ENCODE data around the gene OLFML2B. TPM values are rescaled to one million over a fixed set of nuclear protein-coding genes. Genes with fewer than 3 reads are reported as not detected.

OLFML2B gene
- total and polyA plus RNA-seq, 4 donors: 3.0 to 52.2 (median 11.7) TPM

GRCh38 chr1:161997152-161997551, 26.5 kb downstream of the OLFML2B start:
- no peak for TF ChIP-seq CTCF (IDR thresholded peaks at IDR 0.05; ENCODE audit: control extremely low read depth, extremely low read depth)
- WGBS, 2 donors: 85 to 97% methylated on average over 1 of the region's 1 CpG
- no peak for DNase-seq

GRCh38 chr1:161994175-161994668, 29.4 kb downstream of the OLFML2B start:
- H3K9ac ChIP-seq (ENCODE audit: insufficient read depth in 1 of 2, low read length in 2 of 2): no peak overlapping the region
- no peak for ATAC-seq (ENCODE audit: insufficient read depth, low FRiP score)
- no peak for TF ChIP-seq CTCF (IDR thresholded peaks at IDR 0.05; ENCODE audit: control extremely low read depth, extremely low read depth)

More at GRCh38 chr1:161997152-161997551, 26.5 kb downstream of the OLFML2B start:
- H3K9ac ChIP-seq (ENCODE audit: insufficient read depth in 1 of 2, low read length in 2 of 2): no peak overlapping the region
- ATAC-seq (ENCODE audit: insufficient read depth, low FRiP score): no peak
- peaks cover 0 to 5% (median 0%) of the 10 kb centered on the region in 4 donors for H3K9me3 ChIP-seq (ENCODE audit: control insufficient read depth in 4 of 4, insufficient read depth in 3 of 4, low read length in 3 of 4)
- no peak overlapping the region for H3K27ac ChIP-seq (ENCODE audit: low read depth in 1 of 2, low read length in 1 of 2)
- peaks cover 0 to 5% (median 3%) of the 10 kb centered on the region in 5 donors for H3K4me1 ChIP-seq (ENCODE audit: control insufficient read depth in 5 of 5, insufficient read depth in 5 of 5, low read length in 5 of 5)
- H3K4me3 ChIP-seq: no peak overlapping the region
- H3K36me3 ChIP-seq (ENCODE audit: control insufficient read depth in 4 of 4, insufficient read depth in 4 of 4, low read length in 4 of 4): peaks cover 0 to 9% (median 0%) of the 10 kb centered on the region in 4 donors
- no peaks in the 10 kb centered on the region for H3K27me3 ChIP-seq (ENCODE audit: control insufficient read depth in 3 of 3, insufficient read depth in 3 of 3, low read length in 2 of 3)

DNA sequence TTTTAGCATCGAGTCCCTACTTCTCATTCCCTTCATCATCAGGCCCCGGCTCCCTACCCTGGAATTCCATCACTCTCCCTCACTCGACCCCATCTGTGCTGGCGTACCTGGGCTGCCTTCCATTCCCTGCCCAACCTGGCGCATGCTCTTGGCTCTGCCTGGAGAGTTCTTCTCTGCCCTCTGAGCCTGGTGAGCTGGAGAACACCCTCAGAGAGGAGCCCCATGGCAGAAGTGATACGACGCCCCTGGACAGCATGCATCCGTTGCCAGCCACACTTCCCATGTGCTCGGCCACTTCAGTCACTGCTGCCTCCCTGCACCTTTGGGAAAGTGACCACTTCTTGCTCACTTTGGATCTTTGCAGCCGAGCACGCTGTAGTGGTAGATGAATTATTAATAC, 30.1 kb downstream of the OLFML2B start:
- Histone ChIP-seq H3K27ac (ENCODE audit: low read depth in 1 of 2, low read length in 1 of 2) (no peak overlapping the region), H3K27me3 (ENCODE audit: control insufficient read depth in 3 of 3, insufficient read depth in 3 of 3, low read length in 2 of 3) (no peaks in the 10 kb centered on the region), H3K9ac (ENCODE audit: insufficient read depth in 1 of 2, low read length in 2 of 2) (no peak overlapping the region), H3K4me3 (no peak overlapping the region), H3K9me3 (ENCODE audit: control insufficient read depth in 4 of 4, insufficient read depth in 3 of 4, low read length in 3 of 4) (peaks cover 0 to 3% (median 0%) of the 10 kb centered on the region in 4 donors), H3K4me1 (ENCODE audit: control insufficient read depth in 5 of 5, insufficient read depth in 5 of 5, low read length in 5 of 5) (peaks cover 0 to 5% (median 3%) of the 10 kb centered on the region in 5 donors), H3K36me3 (ENCODE audit: control insufficient read depth in 4 of 4, insufficient read depth in 4 of 4, low read length in 4 of 4) (peaks cover 0 to 4% (median 0%) of the 10 kb centered on the region in 4 donors)
- DNase-seq (no peak), ATAC-seq (ENCODE audit: insufficient read depth, low FRiP score) (no peak)
- TF ChIP-seq CTCF (IDR thresholded peaks at IDR 0.05; ENCODE audit: control extremely low read depth, extremely low read depth): no peak
- WGBS, 2 donors: 85 to 88% methylated on average over 11 of the region's 11 CpGs

More at GRCh38 chr1:161994175-161994668, 29.4 kb downstream of the OLFML2B start:
- WGBS, 2 donors: 73 to 82% methylated on average over 9 of the region's 9 CpGs
- no peak overlapping the region for H3K27ac ChIP-seq (ENCODE audit: low read depth in 1 of 2, low read length in 1 of 2)
- H3K4me3 ChIP-seq: no peak overlapping the region
- no peaks in the 10 kb centered on the region for H3K27me3 ChIP-seq (ENCODE audit: control insufficient read depth in 3 of 3, insufficient read depth in 3 of 3, low read length in 2 of 3)
- DNase-seq: peak in 2 of 3 donors; percentile 36 to 56
- peaks cover 0 to 4% (median 0%) of the 10 kb centered on the region in 4 donors for H3K36me3 ChIP-seq (ENCODE audit: control insufficient read depth in 4 of 4, insufficient read depth in 4 of 4, low read length in 4 of 4)
- H3K9me3 ChIP-seq (ENCODE audit: control insufficient read depth in 4 of 4, insufficient read depth in 3 of 4, low read length in 3 of 4): peaks cover 0 to 3% (median 0%) of the 10 kb centered on the region in 4 donors
- H3K4me1 ChIP-seq (ENCODE audit: control insufficient read depth in 5 of 5, insufficient read depth in 5 of 5, low read length in 5 of 5): peaks cover 0 to 5% (median 3%) of the 10 kb centered on the region in 5 donors
